ENCODE data around the gene PDYN. TPM values are rescaled to one million over a fixed set of nuclear protein-coding genes. Genes with fewer than 3 reads are reported as not detected.

The PDYN gene
- total and polyA plus RNA-seq, 4 donors, result not detected

DNA sequence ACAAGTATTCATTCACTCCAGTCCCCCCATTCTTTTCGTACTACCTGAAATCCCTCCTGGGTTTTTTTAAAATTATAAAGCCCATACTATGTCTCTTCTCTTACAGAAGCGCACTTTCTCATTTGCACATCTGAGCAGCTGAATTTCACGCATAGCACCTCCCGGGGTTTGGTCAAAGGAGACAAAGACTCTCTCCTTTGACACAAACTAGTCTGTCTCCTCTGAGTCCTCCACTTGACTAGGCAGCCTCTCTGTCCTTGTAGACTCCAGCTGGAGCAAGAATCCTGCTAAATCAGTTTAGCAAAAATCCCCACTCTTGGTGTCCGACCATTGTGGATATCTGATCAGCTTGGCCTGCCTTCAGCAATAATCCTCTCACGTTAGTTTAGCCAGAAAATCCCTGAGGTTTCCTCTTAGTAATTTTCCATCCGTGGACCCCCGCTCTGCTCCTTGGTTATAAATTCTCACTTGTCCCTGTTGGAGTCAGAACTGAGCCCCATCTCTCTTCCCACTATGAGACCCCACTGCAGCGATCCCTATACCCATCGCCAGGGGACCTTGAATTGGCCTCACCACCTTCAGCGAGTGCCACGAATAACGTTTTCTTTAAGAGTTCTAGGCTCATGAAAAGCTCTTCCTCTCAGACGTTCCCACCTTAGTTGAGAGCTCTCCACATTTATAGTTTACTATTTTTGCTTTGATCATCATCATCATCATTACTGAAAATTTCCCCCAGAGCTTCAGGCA, 29.0 kb downstream of the PDYN start:
- intact Hi-C loops (cut with DNase I), result loop anchor here (2.0 to 5.0 kb wide), 3 partner anchors 203 to 487 kb away; no protein-coding TSS in a partner anchor
- H3K27ac ChIP-seq (ENCODE audit: low read depth in 1 of 2, low read length in 2 of 2), result no peak overlapping the region
- no peaks in the 10 kb centered on the region for H3K9me3 ChIP-seq (ENCODE audit: control insufficient read depth, low read length)
- no peaks in the 10 kb centered on the region for H3K4me1 ChIP-seq (ENCODE audit: control insufficient read depth in 1 of 2, insufficient read depth in 2 of 2, low read length in 2 of 2)
- H3K36me3 ChIP-seq (ENCODE audit: control insufficient read depth in 1 of 2, insufficient read depth in 2 of 2, low read length in 1 of 2), result no peaks in the 10 kb centered on the region
- no peak for ATAC-seq (ENCODE audit: low FRiP score)
- H3K27me3 ChIP-seq (ENCODE audit: control insufficient read depth in 1 of 2, insufficient read depth in 2 of 2, low read length in 1 of 2), result no peaks in the 10 kb centered on the region
- H3K4me3 ChIP-seq (ENCODE audit: low read length in 2 of 2), result no peak overlapping the region
- no peak for DNase-seq
- 26% methylated on average over 14 of the region's 14 CpGs for WGBS, 2 donors

DNA sequence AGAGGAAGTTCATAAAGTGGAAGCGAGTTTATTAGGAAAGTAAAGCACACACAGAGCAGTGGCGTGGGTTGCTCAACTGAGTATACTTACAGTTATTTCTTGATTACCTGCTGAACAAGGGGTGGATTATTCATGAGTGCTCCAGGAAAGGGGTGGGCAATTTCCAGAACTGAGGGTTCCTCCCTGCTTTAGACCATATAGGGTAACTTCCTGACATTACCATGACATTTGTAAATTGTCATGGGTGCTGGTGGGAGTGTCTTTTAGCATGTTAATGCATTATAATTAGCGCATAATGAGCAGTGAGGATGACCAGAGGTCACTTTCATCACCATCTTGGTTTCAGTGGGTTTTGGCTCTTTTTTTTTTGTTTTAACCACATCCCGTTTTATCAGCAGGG, 29.8 kb downstream of the PDYN start:
- Histone ChIP-seq H3K4me3 (ENCODE audit: low read length in 2 of 2) (no peak overlapping the region), H3K9me3 (ENCODE audit: control insufficient read depth, low read length) (no peaks in the 10 kb centered on the region), H3K4me1 (ENCODE audit: control insufficient read depth in 1 of 2, insufficient read depth in 2 of 2, low read length in 2 of 2) (no peaks in the 10 kb centered on the region), H3K36me3 (ENCODE audit: control insufficient read depth in 1 of 2, insufficient read depth in 2 of 2, low read length in 1 of 2) (no peaks in the 10 kb centered on the region), H3K27me3 (ENCODE audit: control insufficient read depth in 1 of 2, insufficient read depth in 2 of 2, low read length in 1 of 2) (no peaks in the 10 kb centered on the region), H3K27ac (ENCODE audit: low read depth in 1 of 2, low read length in 2 of 2) (no peak overlapping the region)
- intact Hi-C loops (cut with DNase I), result loop anchor here (2.0 kb wide), 1 partner anchor 209 kb away; no protein-coding TSS in a partner anchor
- no peak for DNase-seq
- ATAC-seq (ENCODE audit: low FRiP score), result no peak
- WGBS, 2 donors, result 70 to 71% methylated on average over 4 of the region's 4 CpGs

DNA sequence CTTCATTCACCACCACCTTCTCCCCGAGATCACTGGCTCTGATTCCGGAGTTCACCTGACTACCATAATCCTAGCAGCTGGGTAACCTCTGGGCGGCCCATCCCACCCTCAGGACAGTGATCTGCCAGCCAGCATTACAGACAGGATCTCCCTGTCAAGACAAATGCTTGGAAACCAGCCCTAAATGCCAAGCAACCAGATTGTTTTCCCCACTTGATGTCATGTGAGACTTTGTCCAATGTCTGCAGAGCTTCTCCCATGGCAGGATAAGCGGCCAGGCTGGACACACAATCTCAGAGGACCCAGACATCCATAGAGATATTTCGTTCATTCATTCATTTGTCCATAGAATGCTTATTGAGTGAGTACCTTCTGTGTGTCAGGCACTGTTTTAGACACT, 32.5 kb downstream of the PDYN start:
- H3K27me3 ChIP-seq (ENCODE audit: control insufficient read depth in 1 of 2, insufficient read depth in 2 of 2, low read length in 1 of 2), result no peaks in the 10 kb centered on the region
- ATAC-seq (ENCODE audit: low FRiP score) (no peak), DNase-seq (no peak)
- intact Hi-C loops (cut with DNase I), result no loop called here
- H3K27ac ChIP-seq (ENCODE audit: low read depth in 1 of 2, low read length in 2 of 2), result no peak overlapping the region
- no peak overlapping the region for H3K4me3 ChIP-seq (ENCODE audit: low read length in 2 of 2)
- H3K36me3 ChIP-seq (ENCODE audit: control insufficient read depth in 1 of 2, insufficient read depth in 2 of 2, low read length in 1 of 2), result no peaks in the 10 kb centered on the region
- no peaks in the 10 kb centered on the region for H3K9me3 ChIP-seq (ENCODE audit: control insufficient read depth, low read length)
- no peaks in the 10 kb centered on the region for H3K4me1 ChIP-seq (ENCODE audit: control insufficient read depth in 1 of 2, insufficient read depth in 2 of 2, low read length in 2 of 2)
- WGBS, 2 donors, result 73 to 74% methylated on average over 5 of the region's 5 CpGs

DNA sequence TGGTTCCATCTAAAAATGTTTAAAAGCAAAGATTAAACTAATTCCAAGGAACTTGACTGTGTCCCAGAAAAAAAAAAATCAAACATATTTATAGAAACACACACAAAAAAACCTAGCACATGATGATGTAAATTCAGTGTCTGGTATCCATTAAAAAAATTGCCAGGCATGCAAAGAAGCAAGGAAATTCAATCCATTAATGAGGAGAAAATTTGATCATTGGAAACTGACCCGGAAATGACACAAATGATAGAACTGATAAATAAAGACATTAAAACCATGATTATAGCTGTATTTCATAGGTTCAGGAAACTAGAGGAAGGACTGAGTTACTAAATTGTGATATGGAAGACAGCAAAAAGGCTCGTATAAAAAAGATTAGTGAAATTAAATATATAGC, 34.7 kb downstream of the PDYN start:
- Histone ChIP-seq H3K4me3 (ENCODE audit: low read length in 2 of 2) (no peak overlapping the region), H3K27me3 (ENCODE audit: control insufficient read depth in 1 of 2, insufficient read depth in 2 of 2, low read length in 1 of 2) (no peaks in the 10 kb centered on the region), H3K36me3 (ENCODE audit: control insufficient read depth in 1 of 2, insufficient read depth in 2 of 2, low read length in 1 of 2) (no peaks in the 10 kb centered on the region), H3K27ac (ENCODE audit: low read depth in 1 of 2, low read length in 2 of 2) (no peak overlapping the region), H3K4me1 (ENCODE audit: control insufficient read depth in 1 of 2, insufficient read depth in 2 of 2, low read length in 2 of 2) (no peaks in the 10 kb centered on the region), H3K9me3 (ENCODE audit: control insufficient read depth, low read length) (no peaks in the 10 kb centered on the region)
- ATAC-seq (ENCODE audit: low FRiP score) (no peak), DNase-seq (no peak)
- intact Hi-C loops (cut with DNase I), result no loop called here
- WGBS, 2 donors, result 80 to 84% methylated on average over 2 of the region's 2 CpGs

DNA sequence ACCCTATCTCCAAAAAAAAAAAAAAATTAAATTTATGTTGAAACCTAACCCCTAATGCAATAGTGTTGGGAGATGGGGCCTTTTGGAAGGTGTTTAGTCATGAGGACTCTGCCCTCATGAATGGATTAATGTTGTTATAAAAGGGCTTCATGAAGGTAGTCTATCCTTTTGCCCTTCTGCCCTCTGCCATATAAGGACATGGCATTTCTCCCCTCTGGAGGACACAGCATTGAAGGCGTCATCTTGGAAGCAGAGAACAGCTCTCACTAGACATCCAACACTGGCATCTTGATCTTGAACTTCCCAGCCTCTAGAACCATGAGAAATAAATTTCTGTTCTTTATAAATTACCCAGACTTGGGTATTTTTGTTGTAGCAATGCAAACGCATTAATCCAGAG, 35.4 kb downstream of the PDYN start:
- WGBS, 2 donors, result 68 to 80% methylated on average over 2 of the region's 2 CpGs
- H3K4me3 ChIP-seq (ENCODE audit: low read length in 2 of 2), result no peak overlapping the region
- no peaks in the 10 kb centered on the region for H3K9me3 ChIP-seq (ENCODE audit: control insufficient read depth, low read length)
- H3K27ac ChIP-seq (ENCODE audit: low read depth in 1 of 2, low read length in 2 of 2), result no peak overlapping the region
- no peak for DNase-seq
- H3K4me1 ChIP-seq (ENCODE audit: control insufficient read depth in 1 of 2, insufficient read depth in 2 of 2, low read length in 2 of 2), result no peaks in the 10 kb centered on the region
- no peaks in the 10 kb centered on the region for H3K36me3 ChIP-seq (ENCODE audit: control insufficient read depth in 1 of 2, insufficient read depth in 2 of 2, low read length in 1 of 2)
- no peak for ATAC-seq (ENCODE audit: low FRiP score)
- intact Hi-C loops (cut with DNase I), result no loop called here
- H3K27me3 ChIP-seq (ENCODE audit: control insufficient read depth in 1 of 2, insufficient read depth in 2 of 2, low read length in 1 of 2), result no peaks in the 10 kb centered on the region

DNA sequence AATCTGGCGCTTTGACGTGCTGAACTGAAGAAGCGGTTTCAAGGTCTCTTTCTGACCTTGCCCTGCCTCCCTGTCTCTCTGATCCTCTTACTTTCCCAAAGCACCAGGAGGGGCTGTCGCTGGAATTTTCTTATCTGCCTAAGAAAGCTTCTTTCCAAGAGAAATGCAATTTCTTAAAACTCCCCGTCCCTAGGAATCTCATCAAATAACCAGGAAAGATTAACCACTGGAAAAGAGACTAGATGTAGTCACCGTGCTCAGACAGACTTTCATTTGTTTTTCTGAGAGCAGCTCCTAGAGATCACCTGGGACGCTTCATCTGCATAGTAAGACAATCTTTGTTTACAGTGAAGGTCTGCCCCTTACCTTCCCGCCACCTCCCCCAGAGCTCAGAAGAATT, 38.6 kb downstream of the PDYN start:
- Histone ChIP-seq H3K27ac (ENCODE audit: low read depth in 1 of 2, low read length in 2 of 2) (no peak overlapping the region), H3K4me1 (ENCODE audit: control insufficient read depth in 1 of 2, insufficient read depth in 2 of 2, low read length in 2 of 2) (no peaks in the 10 kb centered on the region), H3K27me3 (ENCODE audit: control insufficient read depth in 1 of 2, insufficient read depth in 2 of 2, low read length in 1 of 2) (no peaks in the 10 kb centered on the region), H3K36me3 (ENCODE audit: control insufficient read depth in 1 of 2, insufficient read depth in 2 of 2, low read length in 1 of 2) (no peaks in the 10 kb centered on the region), H3K9me3 (ENCODE audit: control insufficient read depth, low read length) (no peaks in the 10 kb centered on the region), H3K4me3 (ENCODE audit: low read length in 2 of 2) (no peak overlapping the region)
- WGBS, 2 donors, result 42 to 46% methylated on average over 8 of the region's 8 CpGs
- intact Hi-C loops (cut with DNase I), result no loop called here
- ATAC-seq (ENCODE audit: low FRiP score) (no peak), DNase-seq (no peak)

DNA sequence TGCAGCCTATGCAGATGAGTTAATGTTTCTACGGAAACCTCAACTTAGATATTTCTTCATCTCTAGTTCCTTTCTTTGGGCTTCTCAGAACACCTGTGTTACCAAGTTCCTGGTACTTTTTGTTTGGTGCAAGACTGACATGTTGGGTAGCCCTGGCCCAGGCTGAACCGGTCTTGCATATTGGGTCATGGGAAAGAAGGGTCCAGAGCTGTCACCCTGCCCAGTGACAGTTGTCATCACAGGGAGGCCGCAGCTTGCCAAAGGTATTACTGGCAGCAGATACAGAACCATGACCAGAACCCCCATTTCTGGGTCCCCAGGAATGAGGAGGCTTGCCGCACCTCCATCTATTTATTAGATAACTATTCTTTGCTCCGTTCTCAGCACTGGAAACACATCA, 40.2 kb downstream of the PDYN start:
- no peak overlapping the region for H3K4me3 ChIP-seq (ENCODE audit: low read length in 2 of 2)
- no peak overlapping the region for H3K27ac ChIP-seq (ENCODE audit: low read depth in 1 of 2, low read length in 2 of 2)
- H3K36me3 ChIP-seq (ENCODE audit: control insufficient read depth in 1 of 2, insufficient read depth in 2 of 2, low read length in 1 of 2), result no peaks in the 10 kb centered on the region
- DNase-seq (no peak), ATAC-seq (ENCODE audit: low FRiP score) (no peak)
- H3K9me3 ChIP-seq (ENCODE audit: control insufficient read depth, low read length), result no peaks in the 10 kb centered on the region
- WGBS, 2 donors, result 91% methylated on average over 5 of the region's 5 CpGs
- intact Hi-C loops (cut with DNase I), result no loop called here
- H3K4me1 ChIP-seq (ENCODE audit: control insufficient read depth in 1 of 2, insufficient read depth in 2 of 2, low read length in 2 of 2), result no peaks in the 10 kb centered on the region
- H3K27me3 ChIP-seq (ENCODE audit: control insufficient read depth in 1 of 2, insufficient read depth in 2 of 2, low read length in 1 of 2), result no peaks in the 10 kb centered on the region

DNA sequence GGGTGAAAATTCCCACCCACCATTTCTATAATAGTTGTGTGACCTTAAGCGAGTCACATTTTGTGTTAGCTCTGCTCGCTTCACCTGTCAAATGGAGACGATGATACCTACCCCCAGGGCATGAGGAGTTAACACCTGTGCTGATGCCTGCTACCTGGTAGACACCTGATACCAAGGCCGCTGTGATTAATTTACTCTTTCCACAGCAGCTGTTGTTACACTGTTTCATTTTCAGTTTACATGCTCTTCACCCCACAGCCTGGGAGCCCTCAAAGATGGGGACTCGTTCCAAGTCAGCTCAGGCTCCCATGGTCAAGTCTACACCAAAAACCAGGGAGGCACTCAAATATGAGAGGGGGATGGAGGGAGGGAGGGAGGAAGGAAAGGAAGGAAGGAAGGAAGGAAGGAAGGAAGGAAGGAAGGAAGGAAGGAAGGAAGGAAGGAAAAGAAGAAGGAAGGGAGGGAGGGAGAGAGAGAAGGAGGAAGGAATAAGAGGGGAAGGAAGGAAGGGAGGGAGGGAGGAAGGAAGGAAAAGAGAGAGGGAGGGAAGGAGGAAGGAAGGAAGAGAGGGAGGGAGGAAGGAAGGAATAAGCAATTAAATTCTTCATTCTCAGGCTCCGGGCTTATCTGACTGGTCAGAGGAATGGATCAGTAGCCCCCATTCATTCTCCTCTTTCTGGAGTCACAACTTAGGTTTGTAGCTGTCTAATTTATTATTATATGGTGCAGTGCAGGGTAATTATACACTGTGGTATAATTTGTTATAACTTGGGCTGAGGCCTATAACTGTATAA, 40.9 kb downstream of the PDYN start:
- Histone ChIP-seq H3K27me3 (ENCODE audit: control insufficient read depth in 1 of 2, insufficient read depth in 2 of 2, low read length in 1 of 2) (no peaks in the 10 kb centered on the region), H3K27ac (ENCODE audit: low read depth in 1 of 2, low read length in 2 of 2) (no peak overlapping the region), H3K9me3 (ENCODE audit: control insufficient read depth, low read length) (no peaks in the 10 kb centered on the region), H3K4me3 (ENCODE audit: low read length in 2 of 2) (no peak overlapping the region), H3K36me3 (ENCODE audit: control insufficient read depth in 1 of 2, insufficient read depth in 2 of 2, low read length in 1 of 2) (no peaks in the 10 kb centered on the region), H3K4me1 (ENCODE audit: control insufficient read depth in 1 of 2, insufficient read depth in 2 of 2, low read length in 2 of 2) (no peaks in the 10 kb centered on the region)
- 77 to 78% methylated on average over 6 of the region's 6 CpGs for WGBS, 2 donors
- ATAC-seq (ENCODE audit: low FRiP score), result no peak
- intact Hi-C loops (cut with DNase I), result no loop called here
- no peak for DNase-seq
